ENCODE data around the gene NBEA. TPM values are rescaled to one million over a fixed set of nuclear protein-coding genes. Genes with fewer than 3 reads are reported as not detected.

Gene NBEA
- polyA plus RNA-seq, 1 experiment, result 1.3 TPM

DNA sequence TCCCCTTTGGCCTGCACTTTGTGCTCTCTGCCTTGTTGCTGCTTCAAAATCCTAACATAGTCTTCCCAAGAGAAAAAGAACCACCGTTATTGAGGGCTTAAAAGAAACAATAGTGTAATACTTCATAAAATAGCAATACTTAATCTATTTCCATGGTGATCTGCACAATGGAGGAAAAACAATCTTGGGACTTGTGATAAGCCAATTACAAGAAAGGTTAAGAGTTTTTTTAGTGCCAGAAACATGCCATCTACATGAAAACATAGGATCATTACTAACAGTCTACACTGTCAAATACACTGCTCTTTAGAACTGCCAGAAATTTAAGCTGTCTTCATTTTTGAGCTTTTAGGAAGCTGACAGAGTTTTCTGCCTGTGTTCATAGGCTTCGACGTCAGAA is 588.5 kb downstream of the NBEA start:
- Histone ChIP-seq H3K27me3 (ENCODE audit: control insufficient read depth, insufficient read depth, low read length) (no peaks in the 10 kb centered on the region), H3K9me3 (ENCODE audit: control insufficient read depth, insufficient read depth, low read length) (no peaks in the 10 kb centered on the region), H3K27ac (ENCODE audit: low read depth, low read length) (no peak overlapping the region), H3K4me3 (ENCODE audit: low read depth, low read length) (no peak overlapping the region)
- ChIA-PET CTCF (no interaction called here), POLR2A (no interaction called here)
- no peak for DNase-seq (ENCODE audit: low read depth, low spot score)
- TF ChIP-seq CTCF (IDR thresholded peaks at IDR 0.05; ENCODE audit: low read depth, low read length), result no peak

DNA sequence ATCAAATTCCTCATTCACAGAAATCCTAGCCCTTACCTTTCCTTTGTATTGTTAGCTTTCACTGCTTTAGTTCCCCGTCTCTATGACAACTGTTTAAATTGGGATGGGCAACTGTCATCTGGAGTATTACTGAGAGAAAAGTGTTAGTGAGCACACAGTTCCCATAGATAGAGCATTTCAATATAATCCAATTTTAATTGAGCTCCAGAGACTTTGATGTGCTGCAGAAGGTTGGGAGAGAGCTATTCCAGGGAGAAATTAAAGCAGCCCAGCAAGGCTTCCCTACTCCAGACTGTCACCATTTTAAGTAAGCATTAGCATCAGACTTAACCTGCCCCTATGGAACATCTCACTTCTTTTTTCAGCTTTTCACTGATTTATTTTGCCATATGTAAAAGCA is 589.5 kb downstream of the NBEA start:
- Histone ChIP-seq H3K9me3 (ENCODE audit: control insufficient read depth, insufficient read depth, low read length) (no peaks in the 10 kb centered on the region), H3K27ac (ENCODE audit: low read depth, low read length) (no peak overlapping the region), H3K27me3 (ENCODE audit: control insufficient read depth, insufficient read depth, low read length) (no peaks in the 10 kb centered on the region), H3K4me3 (ENCODE audit: low read depth, low read length) (no peak overlapping the region)
- TF ChIP-seq CTCF (IDR thresholded peaks at IDR 0.05; ENCODE audit: low read depth, low read length), result no peak
- POLR2A ChIA-PET, result no interaction called here
- DNase-seq (ENCODE audit: low read depth, low spot score), result no peak
- CTCF ChIA-PET, result no interaction called here

DNA sequence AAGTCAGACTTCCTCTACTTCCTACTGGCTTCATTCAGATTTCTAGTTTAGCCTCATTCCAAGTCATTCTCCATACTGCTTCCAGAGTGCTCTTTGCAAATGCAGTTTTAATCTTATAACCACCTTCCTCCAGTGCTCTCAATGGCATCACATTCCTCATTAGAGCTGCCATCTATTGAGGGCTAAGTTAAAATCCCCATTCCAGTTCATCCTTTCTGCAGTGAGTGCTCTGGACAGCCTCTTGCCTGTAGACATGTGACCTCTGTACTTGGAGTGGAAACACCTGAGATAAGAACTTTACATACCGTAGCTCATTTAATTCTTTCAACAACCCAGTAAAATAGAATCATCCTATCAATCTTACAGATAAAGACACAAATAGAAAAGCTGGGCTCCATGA is 592.3 kb downstream of the NBEA start:
- no peak for TF ChIP-seq CTCF (IDR thresholded peaks at IDR 0.05; ENCODE audit: low read depth, low read length)
- POLR2A ChIA-PET, result no interaction called here
- Histone ChIP-seq H3K4me3 (ENCODE audit: low read depth, low read length) (no peak overlapping the region), H3K9me3 (ENCODE audit: control insufficient read depth, insufficient read depth, low read length) (no peaks in the 10 kb centered on the region), H3K27ac (ENCODE audit: low read depth, low read length) (no peak overlapping the region), H3K27me3 (ENCODE audit: control insufficient read depth, insufficient read depth, low read length) (no peaks in the 10 kb centered on the region)
- CTCF ChIA-PET, result no interaction called here
- DNase-seq (ENCODE audit: low read depth, low spot score), result no peak

DNA sequence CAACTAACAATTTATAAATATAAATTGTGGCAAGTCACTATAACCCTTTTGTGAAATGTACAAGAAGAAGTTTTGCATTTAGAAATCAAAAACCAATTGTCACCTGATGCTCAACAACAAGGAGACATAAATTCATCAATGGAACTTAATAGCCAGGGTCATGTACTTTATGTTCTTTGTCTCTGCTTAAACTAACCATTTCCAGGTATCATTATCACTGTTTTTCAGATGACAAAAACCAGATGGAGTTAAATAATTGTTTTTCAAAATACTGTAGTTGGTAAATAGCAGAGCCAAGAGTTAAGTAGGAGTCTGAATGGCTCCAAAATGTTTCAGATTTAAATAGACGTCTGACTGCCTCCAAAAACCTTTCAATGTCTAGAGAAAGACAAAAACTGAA is 606.7 kb downstream of the NBEA start:
- Histone ChIP-seq H3K27ac (ENCODE audit: low read depth, low read length) (no peak overlapping the region), H3K27me3 (ENCODE audit: control insufficient read depth, insufficient read depth, low read length) (no peaks in the 10 kb centered on the region), H3K4me3 (ENCODE audit: low read depth, low read length) (no peak overlapping the region), H3K9me3 (ENCODE audit: control insufficient read depth, insufficient read depth, low read length) (no peaks in the 10 kb centered on the region)
- ChIA-PET POLR2A (no interaction called here), CTCF (interaction anchor here (1.6 kb wide), 1 partner anchor 240 kb away, joined by 3 read pairs; no protein-coding TSS in a partner anchor)
- no peak for DNase-seq (ENCODE audit: low read depth, low spot score)
- no peak for TF ChIP-seq CTCF (IDR thresholded peaks at IDR 0.05; ENCODE audit: low read depth, low read length)

GRCh38 chr13:35549481-35549880 is 607.4 kb downstream of the NBEA start:
- no peaks in the 10 kb centered on the region for H3K27me3 ChIP-seq (ENCODE audit: control insufficient read depth, insufficient read depth, low read length)
- DNase-seq (ENCODE audit: low read depth, low spot score), result no peak
- POLR2A ChIA-PET, result no interaction called here
- CTCF ChIA-PET, result interaction anchor here (1.6 kb wide), 1 partner anchor 239 kb away, joined by 3 read pairs; no protein-coding TSS in a partner anchor
- TF ChIP-seq CTCF (IDR thresholded peaks at IDR 0.05; ENCODE audit: low read depth, low read length), result no peak
- H3K4me3 ChIP-seq (ENCODE audit: low read depth, low read length), result no peak overlapping the region
- H3K9me3 ChIP-seq (ENCODE audit: control insufficient read depth, insufficient read depth, low read length), result no peaks in the 10 kb centered on the region
- H3K27ac ChIP-seq (ENCODE audit: low read depth, low read length), result no peak overlapping the region

Measured in AG04450 (cell line).